Ectodermal cell (in vitro differentiated cells): Measurements from ENCODE around the gene PCCA.
"Not testable (repeated sequence)": the region's sequence is repeated elsewhere in the genome, so short reads cannot be mapped to it uniquely, and the experiment has no call there.

Experiments used
- H3K27ac ChIP-seq: 2 replicates; pipeline ENCODE4 v1.7.0; 2013; ENCODE audit warnings: mild to moderate bottlenecking, low read depth, low read length; ENCODE audit not compliant: insufficient read depth, poor library complexity, severe bottlenecking
- H3K27me3 ChIP-seq: 2 replicates; pipeline ENCODE4 v1.7.0; 2013; ENCODE audit warnings: mild to moderate bottlenecking, low read length; ENCODE audit not compliant: insufficient read depth, control insufficient read depth, poor library complexity, severe bottlenecking
- H3K36me3 ChIP-seq: one replicate; pipeline ENCODE4 v1.7.0; 2013; ENCODE audit warnings: low read length; ENCODE audit not compliant: control insufficient read depth, insufficient read depth
- H3K4me1 ChIP-seq: one replicate; pipeline ENCODE4 v1.7.0; 2013; ENCODE audit warnings: low read length; ENCODE audit not compliant: control insufficient read depth, insufficient read depth
- H3K4me3 ChIP-seq: 2 replicates; pipeline ENCODE4 v1.7.0; 2013; ENCODE audit warnings: low read depth, low read length, control low read depth; ENCODE audit not compliant: insufficient read depth
- H3K9me3 ChIP-seq: 2 replicates; pipeline ENCODE4 v1.7.0; 2013; ENCODE audit warnings: mild to moderate bottlenecking, low read length, moderate library complexity; ENCODE audit not compliant: control insufficient read depth
- WGBS, 2 experiments: methylation state at CpG; one replicate each; pipeline ENCODE4 v1.1.7; 2013; ENCODE audit warnings: missing lambda C conversion rate in 2 of 2; 5-methylcytosine and 5-hydroxymethylcytosine counted together

The PCCA gene

DNA sequence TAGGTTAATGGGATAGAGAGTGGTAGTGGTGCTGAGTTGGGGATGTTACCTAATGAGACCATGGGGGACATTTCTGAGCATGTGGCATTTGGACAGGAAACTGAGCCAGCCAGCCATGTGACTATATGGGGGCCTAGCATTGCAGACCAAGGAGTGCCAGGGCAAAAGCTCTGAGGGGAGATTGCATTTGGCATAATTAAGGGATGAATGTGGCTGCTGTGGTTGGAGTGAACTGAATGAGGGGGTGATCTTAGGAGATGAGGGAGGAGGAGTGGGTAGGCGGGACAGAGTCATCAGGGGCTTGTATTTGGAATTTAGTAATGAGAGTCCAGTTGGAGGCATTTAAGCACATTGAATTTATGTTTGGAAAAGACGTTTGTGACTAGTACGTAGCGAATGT, 6.6 kb downstream of the PCCA start:
- Histone ChIP-seq H3K4me3 (no peak overlapping the region), H3K4me1 (no peaks in the 10 kb centered on the region), H3K36me3 (no peaks in the 10 kb centered on the region), H3K9me3 (no peaks in the 10 kb centered on the region), H3K27me3 (no peaks in the 10 kb centered on the region), H3K27ac (no peak overlapping the region)
- 94% methylated on average over 4 of the region's 4 CpGs for WGBS, 2 experiments

DNA sequence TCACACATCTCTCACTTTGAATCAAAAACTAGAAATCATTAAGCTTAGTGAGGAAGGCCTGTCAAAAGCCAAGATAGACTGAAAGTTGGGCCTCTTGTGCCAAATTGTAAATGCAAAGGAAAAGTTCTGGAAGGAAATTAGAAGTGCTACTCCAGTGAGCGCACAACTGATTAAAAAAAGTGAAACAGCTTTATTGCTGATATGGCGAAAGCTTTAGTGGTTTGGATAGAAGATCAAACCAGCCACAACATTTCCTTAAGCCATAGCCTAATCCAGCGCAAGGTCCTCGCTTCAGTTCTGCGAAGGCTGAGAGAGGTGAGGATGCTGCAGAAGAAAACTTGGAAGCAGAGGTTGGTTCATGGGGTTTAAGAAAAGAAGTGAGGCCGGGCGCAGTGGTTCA, 7.6 kb downstream of the PCCA start:
- Histone ChIP-seq H3K4me3 (no peak overlapping the region), H3K9me3 (no peaks in the 10 kb centered on the region), H3K4me1 (no peaks in the 10 kb centered on the region), H3K27me3 (no peaks in the 10 kb centered on the region), H3K36me3 (no peaks in the 10 kb centered on the region), H3K27ac (no peak overlapping the region)
- 93 to 96% methylated on average over 7 of the region's 7 CpGs for WGBS, 2 experiments

GRCh38 chr13:100097821-100098220, 8.9 kb downstream of the PCCA start:
- Histone ChIP-seq H3K4me1 (no peaks in the 10 kb centered on the region), H3K36me3 (no peaks in the 10 kb centered on the region), H3K9me3 (no peaks in the 10 kb centered on the region), H3K27me3 (no peaks in the 10 kb centered on the region), H3K4me3 (no peak overlapping the region), H3K27ac (no peak overlapping the region)
- WGBS, 2 experiments, result 92 to 100% methylated on average over 1 of the region's 1 CpG

DNA sequence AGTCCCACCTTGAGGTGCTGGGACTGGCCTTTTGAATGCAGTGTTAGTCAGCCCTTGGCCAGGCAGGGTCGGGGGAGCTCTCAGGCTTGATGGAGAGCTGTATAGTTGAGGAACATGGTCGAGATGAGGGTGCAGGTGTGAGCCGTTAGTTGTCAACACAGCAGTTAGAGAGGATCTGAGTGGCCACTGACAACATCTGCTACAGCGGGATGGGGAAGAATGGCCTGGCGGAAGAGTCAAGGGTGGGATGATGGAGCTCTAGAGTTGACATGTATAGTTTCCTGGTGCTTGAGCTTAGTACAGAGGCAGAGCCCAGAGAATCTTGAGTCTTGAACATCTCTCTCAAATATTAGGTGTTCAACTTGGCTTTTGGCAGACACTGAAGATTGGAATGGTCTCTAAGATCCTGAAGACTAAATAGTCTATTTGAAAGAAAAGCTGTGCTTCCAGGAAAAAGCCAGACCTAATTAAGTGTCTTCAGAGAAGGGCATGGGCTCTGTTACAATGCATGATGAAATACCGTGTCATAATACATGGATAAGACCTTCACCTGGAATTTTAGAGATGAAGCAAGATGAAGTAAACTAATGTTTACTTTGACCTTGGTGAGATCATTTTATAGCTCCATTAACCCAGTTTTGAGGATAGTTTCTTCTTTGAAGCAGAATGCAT, 9.7 kb downstream of the PCCA start:
- WGBS, 2 experiments, result 95 to 96% methylated on average over 6 of the region's 6 CpGs
- H3K27ac ChIP-seq, result no peak overlapping the region
- H3K36me3 ChIP-seq, result no peaks in the 10 kb centered on the region

GRCh38 chr13:100099117-100099445, 10.2 kb downstream of the PCCA start:
- not testable (repeated sequence) for H3K27me3 ChIP-seq, H3K9me3 ChIP-seq, H3K27ac ChIP-seq, H3K4me3 ChIP-seq, H3K4me1 ChIP-seq, H3K36me3 ChIP-seq
- WGBS, 2 experiments, result 90 to 93% methylated on average over 8 of the region's 8 CpGs

More for the DNA sequence above, 9.7 kb downstream of the PCCA start:
- H3K9me3 ChIP-seq, result no peaks in the 10 kb centered on the region
- H3K4me3 ChIP-seq, result no peak overlapping the region
- H3K27me3 ChIP-seq, result no peaks in the 10 kb centered on the region
- H3K4me1 ChIP-seq, result no peaks in the 10 kb centered on the region

DNA sequence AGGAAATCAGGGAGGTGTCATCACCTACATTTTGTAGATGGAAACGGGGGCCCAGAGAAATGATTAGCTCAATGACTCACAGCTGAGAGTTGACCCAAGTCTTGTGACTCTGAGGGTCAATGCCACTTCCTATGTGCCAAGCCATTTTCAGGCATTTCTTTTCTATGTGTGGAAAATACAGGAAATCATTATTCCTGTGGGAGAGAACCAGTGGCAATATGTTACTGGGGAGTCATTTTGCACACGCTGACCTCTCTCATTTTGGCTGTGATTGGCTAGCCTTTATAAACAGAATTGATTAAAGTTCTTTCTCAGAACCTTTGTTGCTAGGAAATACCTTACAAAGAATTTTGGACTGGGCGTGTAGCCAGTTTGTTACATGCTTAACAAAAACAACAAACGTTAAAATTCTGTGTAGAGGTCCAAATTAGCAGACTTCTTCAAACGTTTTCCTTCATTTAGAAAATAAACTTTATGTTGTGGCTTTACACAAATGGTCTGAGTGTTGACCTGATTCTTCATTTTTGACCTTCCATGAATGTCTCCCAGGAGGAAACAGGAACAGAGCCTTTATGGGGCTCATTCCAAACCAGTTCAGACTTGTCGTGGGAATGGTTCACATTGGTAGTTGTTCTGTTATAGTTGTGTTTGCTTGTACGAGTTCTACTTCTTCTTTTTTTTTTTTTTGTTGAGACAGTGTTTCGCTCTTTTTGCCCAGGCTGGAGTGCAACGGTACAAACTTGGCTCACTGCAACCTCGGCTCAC, 11.4 kb downstream of the PCCA start:
- Histone ChIP-seq H3K27ac (peak overlapping the region; percentile 23), H3K4me1 (no peaks in the 10 kb centered on the region), H3K36me3 (no peaks in the 10 kb centered on the region), H3K4me3 (no peak overlapping the region), H3K27me3 (no peaks in the 10 kb centered on the region), H3K9me3 (no peaks in the 10 kb centered on the region)
- 91 to 93% methylated on average over 10 of the region's 10 CpGs for WGBS, 2 experiments

DNA sequence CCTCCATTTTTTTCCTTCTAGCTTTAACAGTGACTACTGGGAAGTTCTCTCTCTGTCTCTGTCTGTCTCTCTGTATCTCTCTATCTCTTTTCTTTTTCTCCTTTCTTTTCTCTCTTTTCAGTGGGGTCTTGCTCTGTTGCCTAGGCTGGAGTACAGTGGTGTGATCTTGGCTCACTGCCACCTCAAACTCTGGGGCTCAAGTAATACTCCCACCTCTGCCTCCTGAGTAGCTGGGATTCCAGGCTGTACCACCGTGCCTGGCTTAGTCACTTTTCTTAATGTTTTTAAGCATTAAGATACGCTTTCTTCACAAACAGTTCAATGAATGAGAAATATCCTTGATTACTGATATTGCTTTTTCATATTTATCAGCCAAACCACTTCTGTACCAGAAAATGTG, 13.1 kb downstream of the PCCA start:
- no peaks in the 10 kb centered on the region for H3K4me1 ChIP-seq
- no peak overlapping the region for H3K27ac ChIP-seq
- H3K9me3 ChIP-seq, result no peaks in the 10 kb centered on the region
- no peaks in the 10 kb centered on the region for H3K27me3 ChIP-seq
- WGBS, 2 experiments, result 93 to 97% methylated on average over 2 of the region's 2 CpGs
- no peak overlapping the region for H3K4me3 ChIP-seq
- H3K36me3 ChIP-seq, result no peaks in the 10 kb centered on the region

DNA sequence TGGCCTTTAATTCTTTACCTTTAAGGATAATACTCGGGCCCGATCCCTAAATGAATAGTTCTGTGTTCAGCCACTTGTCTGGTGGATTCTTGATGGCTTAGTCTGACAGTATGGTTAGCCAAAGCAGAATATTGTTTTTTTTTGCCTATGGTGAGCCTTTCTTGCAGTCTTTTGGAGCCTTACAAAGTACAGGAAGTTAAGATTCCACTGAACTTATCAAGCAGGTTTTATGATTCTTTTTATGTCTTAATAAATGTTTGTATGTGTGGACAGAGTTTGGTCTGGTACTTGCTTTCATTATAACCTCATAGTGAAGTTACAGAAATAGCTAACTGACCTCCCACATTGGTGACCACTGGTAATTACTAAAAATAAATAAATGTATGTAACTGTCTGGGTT, 17.1 kb downstream of the PCCA start:
- no peak overlapping the region for H3K27ac ChIP-seq
- H3K4me1 ChIP-seq, result no peaks in the 10 kb centered on the region
- H3K9me3 ChIP-seq, result no peaks in the 10 kb centered on the region
- no peak overlapping the region for H3K4me3 ChIP-seq
- H3K36me3 ChIP-seq, result no peaks in the 10 kb centered on the region
- WGBS, 2 experiments, result 95 to 98% methylated on average over 2 of the region's 2 CpGs
- H3K27me3 ChIP-seq, result no peaks in the 10 kb centered on the region

DNA sequence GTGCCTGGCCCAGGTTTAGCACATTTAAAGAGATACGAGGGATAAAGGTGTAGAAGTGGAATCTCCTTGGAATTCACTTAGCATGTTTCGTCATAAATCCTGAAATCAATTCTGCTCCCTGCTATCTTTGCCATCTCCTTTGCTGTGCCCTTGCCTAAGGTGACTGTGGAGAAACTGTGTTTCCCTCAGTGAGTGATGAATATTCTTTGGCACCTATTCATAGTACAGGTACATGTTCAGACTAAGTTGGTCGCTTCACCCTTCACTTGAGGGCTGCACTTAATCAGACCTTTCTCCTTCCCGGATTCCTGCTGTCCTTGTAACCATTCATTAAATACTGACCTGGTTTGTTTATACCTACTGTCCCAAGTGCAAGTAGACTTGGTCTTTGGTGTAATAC, 17.8 kb downstream of the PCCA start:
- 91 to 93% methylated on average over 4 of the region's 4 CpGs for WGBS, 2 experiments
- Histone ChIP-seq H3K27ac (no peak overlapping the region), H3K4me3 (no peak overlapping the region), H3K9me3 (no peaks in the 10 kb centered on the region), H3K27me3 (no peaks in the 10 kb centered on the region), H3K4me1 (no peaks in the 10 kb centered on the region), H3K36me3 (no peaks in the 10 kb centered on the region)

DNA sequence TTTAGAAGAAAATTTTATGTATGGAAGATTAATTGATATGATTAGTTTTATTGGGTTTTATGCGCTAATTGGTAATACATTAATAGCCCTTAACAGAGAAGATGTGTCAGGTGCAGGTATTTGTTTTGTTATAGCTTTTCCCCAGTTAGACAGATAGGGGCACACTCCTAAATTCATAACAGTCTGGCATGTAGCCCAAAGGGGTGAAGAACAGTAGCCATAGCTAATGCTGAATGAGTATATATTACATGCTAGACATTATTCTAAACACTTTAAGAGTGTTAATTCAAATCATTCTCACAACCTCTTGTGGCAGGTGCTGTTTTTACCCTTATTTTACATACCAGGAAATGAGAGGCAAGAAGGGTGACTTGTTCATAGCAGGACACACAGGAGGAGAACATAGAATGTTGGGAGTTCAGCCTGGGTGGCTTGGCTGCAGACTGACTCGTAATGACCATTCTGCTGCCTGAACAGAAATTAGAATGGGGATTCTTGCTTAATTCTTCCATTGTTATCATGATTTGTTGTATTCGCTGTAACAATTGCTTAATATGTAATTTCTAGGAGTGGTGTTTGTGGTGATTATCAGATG, 20.1 kb downstream of the PCCA start:
- Histone ChIP-seq H3K4me3 (no peak overlapping the region), H3K4me1 (no peaks in the 10 kb centered on the region), H3K36me3 (no peaks in the 10 kb centered on the region), H3K9me3 (no peaks in the 10 kb centered on the region), H3K27ac (no peak overlapping the region), H3K27me3 (no peaks in the 10 kb centered on the region)
- WGBS, 2 experiments, result 82 to 91% methylated on average over 3 of the region's 3 CpGs
